ENCODE results near the gene TDRD12.
"Not testable (repeated sequence)": the region's sequence is repeated elsewhere in the genome, so short reads cannot be mapped to it uniquely, and the experiment has no call there.

The TDRD12 gene

DNA sequence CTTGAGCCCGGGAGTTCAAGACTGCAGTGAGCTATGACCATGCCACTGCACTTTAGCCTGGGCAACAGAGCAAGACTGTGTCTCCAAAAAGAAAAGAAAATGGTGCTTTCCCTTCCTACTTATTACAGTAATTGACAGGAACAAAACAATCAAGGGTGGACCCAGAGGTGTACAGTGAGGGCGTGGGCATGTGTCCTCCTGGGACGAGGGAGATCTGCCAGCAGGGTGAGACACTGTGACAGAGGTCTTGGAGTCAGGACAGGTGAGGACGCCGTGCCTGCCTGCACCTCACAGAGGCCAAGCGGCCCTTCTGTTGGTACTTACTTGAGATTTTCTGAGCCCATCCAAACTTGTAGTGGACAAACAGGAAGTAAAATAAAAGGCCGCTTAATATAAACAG lies 113.3 kb downstream of the TDRD12 start:
- DNase-seq (ENCODE audit: low spot score), result not testable (repeated sequence)

DNA sequence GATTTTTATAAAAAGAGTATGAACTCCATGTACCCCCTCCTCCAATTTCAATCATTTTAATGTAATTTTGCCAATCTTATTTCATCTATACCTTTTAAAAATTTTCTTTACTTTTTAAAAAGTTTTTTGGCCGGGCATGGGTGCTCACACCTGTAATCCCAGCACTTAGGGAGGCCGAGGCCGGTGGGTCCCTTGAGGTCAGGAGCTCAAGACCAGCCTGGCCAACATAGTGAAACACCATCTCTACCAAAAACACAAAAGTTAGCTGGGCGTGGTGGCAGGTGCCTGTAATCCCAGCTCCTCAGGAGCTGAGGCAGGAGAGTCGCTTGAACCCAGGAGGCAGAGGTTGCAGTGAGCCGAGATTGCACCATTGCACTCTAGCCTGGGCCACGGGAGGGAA lies 113.8 kb downstream of the TDRD12 start:
- DNase-seq (ENCODE audit: low spot score), result not testable (repeated sequence)

DNA sequence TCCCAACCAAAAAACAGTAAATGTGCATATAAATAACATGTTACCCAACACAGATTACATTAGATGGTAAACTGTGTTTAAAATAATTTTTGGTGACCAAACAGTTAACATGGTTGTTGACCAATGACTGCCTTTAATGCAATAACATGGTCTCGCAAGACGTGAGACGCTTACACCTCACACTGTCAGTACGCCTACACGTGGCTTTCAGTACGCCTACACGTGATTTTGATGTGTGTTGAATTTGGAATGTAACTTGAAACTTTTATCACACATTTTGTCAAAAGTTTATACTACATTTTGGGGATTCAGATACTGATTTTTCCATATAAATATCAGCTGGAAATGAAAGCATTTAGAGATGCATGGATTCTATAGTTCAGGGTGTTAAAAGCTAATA lies 118.0 kb downstream of the TDRD12 start:
- no peak for DNase-seq (ENCODE audit: low spot score)

DNA sequence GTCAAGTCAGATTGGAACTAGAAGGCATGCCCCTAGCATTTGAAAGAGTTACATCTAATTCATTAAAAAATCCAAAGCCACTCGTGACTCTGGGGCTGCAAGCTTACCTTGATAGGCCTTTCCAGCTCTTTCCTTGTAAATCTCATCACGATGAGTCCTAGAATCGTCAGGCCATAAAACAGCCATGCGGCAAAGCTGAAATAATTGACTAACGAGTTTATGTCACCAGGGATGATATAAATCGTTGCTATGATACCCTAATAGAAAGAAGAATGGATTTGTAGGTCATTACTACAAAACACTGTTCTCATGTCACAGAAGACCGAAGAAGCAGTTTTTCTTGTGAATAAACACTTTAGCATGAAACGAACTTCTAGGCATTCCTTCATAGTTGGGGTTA lies 122.5 kb downstream of the TDRD12 start:
- no peak for DNase-seq (ENCODE audit: low spot score)

DNA sequence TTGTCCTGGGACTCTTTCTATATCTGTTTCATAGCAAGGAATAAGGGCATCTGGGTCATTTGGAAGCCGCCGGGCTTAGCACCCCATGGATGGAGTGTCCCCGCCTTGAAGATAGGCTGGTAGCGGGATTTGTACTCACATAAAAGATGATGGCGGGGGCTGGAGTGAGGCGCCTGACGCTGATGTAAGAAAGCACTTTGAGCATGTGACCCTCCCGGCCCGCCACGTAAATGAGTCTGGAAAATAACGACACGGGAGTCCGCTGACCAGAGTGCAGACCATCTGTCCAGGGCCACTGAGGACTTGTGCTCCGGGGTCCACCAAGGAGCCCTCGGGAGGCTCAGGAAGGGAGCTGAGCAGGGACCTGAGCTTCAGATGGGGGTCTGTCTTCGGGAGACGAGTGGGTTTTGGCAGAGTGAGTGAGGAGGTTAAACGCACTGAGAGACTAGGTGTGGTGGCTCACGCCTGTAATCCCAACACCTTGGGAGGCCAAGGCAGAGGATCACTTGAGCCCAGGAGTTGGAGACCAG lies 124.2 kb downstream of the TDRD12 start:
- DNase-seq (ENCODE audit: low spot score), result no peak

DNA sequence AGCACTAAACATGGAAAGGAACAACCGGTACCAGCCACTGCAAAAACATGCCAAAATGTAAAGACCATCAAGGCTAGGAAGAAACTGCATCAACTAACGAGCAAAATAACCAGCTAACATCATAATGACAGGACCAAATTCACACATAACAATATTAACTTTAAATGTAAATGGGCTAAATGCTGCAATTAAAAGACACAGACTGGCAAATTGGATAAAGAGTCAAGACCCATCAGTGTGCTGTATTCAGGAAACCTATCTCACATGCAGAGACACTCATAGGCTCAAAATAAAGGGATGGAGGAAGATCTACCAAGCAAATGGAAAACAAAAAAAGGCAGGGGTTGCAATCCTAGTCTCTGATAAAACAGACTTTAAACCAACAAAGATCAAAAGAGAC lies 128.5 kb downstream of the TDRD12 start:
- DNase-seq (ENCODE audit: low spot score), result not testable (repeated sequence)

DNA sequence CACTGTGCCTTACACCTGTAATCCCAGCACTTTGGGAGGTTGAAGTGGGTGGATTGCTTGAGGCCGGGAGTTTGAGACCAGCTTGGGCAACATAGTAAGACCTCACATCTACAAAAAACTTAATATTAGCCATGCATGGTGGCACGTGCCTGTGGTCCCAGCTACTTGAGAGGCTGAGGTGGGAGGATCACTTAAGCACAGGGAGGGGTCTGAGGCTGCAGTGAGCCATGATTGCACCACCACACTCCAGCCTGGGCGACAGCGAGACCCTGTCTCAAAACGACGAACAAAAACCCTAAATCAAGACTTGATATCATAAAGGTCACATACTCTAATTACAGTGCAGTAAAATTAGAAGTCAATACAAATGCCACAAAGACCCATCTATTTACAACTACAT lies 132.6 kb downstream of the TDRD12 start:
- no peak for DNase-seq (ENCODE audit: low spot score)

DNA sequence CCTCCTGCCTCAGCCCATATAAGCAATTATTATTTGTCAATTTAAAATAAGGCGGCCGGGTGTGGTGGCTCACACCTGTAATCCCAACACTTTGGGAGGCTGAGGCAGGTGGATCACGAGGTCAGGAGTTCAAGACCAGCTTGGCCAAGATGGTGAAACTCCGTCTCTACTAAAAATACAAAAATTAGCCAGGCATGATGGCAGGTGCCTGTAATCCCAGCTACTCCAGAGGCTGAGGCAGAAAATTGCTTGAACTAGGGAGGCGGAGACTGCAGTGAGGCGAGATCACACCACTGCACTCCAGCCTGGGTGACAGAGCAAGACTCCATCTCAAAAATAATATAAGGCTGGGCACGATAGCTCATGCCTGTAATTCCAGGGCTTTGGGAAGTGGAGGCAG lies 137.3 kb downstream of the TDRD12 start:
- DNase-seq (ENCODE audit: low spot score), result not testable (repeated sequence)

DNA sequence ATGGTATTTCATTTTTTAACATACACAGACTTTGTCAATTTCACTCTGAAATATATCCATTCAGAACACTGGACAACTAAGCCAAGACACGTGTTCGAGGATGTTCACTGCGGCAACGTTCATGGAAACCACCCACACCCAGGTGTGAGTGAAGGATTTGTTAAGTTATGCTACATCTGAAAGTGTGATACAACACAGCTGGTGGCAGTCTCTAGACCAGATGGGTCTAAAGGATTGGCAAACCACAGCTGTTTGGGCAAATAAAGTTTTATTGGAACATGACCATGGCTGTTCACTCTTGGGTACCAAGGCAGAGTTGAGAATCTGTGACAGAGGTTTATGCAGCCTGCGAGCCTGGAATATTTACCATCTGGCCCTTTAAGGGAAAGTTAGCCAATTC lies 138.0 kb downstream of the TDRD12 start:
- no peak for DNase-seq (ENCODE audit: low spot score)

DNA sequence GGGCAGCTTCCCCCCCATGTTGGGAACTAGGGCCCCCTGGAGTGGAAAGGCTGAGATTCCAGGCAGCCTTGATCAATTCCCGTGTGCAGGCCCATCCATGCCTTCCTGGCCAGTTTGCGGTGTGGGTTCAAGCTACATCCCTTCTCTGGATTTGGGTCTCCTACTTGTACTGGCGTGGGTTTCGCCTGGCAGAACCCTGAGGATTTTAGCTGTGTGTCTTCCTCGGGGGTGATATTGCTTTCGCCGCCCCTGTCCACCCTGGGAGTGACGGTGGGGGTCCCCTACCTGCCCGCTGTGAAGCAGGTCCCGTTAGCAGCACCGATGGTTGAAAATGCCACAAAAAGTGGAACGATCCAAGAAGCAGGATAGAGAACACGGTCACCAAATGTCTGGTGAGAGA lies 138.6 kb downstream of the TDRD12 start:
- no peak for DNase-seq (ENCODE audit: low spot score)

DNA sequence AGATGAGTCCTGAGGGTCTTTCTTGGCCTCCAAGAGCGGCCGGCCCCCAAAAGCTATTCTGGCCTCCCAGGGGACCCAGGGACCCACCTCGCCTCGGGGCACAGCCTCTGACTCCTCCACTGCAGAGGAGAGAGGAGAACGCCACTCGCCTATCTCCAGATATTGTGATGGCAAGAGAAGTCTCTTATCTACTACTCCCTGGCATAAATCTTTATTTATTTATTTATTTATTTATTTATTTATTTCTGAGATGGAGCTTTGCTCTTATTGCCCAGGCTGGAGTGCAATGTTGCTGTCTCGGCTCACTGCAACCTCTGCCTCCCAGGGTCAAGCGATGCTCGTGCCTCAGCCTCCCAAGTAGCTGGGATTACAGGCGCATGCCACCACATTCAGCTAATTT lies 139.0 kb downstream of the TDRD12 start:
- no peak for DNase-seq (ENCODE audit: low spot score)

DNA sequence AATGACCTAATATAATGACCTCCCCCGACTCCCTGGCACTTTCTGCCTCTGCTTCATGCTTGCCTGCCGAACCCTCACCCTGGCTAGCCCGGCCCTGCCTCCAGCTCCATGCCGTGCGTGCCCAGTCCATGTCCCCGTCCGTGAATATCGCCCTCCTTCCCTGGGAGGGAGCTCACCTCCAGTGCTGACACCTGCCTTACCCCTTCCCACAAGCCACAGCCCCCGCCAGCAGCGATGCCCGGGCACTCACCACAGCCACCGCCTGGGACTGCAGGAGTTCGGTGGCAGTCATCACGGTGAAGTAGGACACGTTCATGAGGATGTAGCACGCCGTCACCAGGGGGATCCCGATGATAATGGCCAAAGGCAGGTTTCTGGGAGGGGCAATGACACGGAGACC lies 140.0 kb downstream of the TDRD12 start:
- DNase-seq (ENCODE audit: low spot score), result no peak

DNA sequence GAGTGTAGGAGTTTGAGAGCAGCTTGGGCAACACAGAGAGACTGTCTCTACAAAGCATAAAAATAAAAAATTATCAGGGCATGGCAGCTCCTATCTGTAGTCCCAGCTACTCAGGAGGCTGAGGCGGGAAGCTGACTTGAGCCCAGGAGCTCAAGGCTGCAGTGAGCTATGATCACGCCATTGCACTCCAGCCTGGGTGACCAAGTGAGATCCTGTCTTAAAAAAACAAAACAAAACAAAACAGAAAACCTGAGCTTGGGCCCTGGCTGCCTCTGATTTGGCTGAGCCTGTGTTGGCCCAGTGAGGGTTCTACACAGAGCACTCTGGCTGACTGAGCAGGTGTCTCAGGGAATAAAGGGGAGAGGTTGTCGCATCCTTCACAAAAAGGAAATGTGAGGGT lies 142.0 kb downstream of the TDRD12 start:
- DNase-seq (ENCODE audit: low spot score), result no peak

DNA sequence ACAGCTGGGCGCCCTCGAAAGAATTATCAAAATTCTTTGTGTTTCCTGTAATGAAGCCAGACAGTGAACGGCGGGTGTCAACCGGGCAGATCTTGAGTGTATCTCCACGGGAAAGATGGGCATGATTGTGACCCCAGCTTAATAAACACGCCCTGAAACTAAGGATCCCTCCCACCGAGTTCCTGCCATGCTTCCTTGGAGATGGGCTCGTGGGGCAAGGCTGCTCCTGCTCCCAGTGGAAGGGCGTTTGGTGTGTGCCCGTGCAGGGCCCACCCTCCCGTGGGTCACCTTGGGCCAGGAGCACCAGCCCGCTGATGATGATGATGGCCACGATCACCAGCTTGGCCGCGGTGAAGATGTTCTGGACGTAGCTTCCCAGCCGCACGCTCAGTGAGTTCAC lies 142.6 kb downstream of the TDRD12 start:
- no peak for DNase-seq (ENCODE audit: low spot score)

DNA sequence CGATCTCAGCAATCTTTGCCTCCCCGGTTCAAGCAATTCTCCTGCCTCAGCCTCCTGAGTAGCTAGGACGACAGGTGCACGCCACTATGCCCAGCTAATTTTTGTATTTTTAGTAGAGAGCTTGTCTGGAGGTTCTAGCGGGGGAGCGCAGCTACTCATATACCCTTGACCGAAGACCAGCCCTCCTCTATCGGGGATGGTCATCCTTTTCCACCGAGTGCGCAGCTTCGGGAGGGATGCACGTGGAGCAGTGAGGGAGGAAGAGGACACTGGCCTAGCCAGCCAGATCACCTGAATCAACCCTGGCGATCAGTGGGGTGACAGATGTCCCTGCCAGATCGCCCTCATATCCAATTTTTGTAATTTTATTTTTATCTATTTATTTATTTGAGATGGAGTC lies 143.2 kb downstream of the TDRD12 start:
- no peak for DNase-seq (ENCODE audit: low spot score)

DNA sequence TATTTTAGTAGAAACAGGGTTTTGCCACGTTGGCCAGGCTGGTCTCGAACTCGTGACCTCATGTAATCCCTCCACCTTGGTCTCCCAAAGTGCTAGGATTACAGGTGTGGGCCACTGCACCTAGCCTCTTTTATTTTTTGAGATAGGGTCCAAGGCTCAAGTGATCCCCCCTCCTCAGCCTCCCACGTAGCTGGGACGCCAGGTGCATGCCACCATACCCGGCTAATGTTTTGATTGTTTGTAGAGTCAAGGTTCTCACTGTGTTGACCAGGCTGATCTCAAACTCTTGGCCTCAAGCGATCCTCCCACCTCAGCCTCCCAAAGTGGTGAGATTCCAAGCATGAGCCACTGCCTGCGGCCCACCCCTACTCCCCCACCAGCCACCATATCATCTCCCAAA lies 143.7 kb downstream of the TDRD12 start:
- no peak for DNase-seq (ENCODE audit: low spot score)

DNA sequence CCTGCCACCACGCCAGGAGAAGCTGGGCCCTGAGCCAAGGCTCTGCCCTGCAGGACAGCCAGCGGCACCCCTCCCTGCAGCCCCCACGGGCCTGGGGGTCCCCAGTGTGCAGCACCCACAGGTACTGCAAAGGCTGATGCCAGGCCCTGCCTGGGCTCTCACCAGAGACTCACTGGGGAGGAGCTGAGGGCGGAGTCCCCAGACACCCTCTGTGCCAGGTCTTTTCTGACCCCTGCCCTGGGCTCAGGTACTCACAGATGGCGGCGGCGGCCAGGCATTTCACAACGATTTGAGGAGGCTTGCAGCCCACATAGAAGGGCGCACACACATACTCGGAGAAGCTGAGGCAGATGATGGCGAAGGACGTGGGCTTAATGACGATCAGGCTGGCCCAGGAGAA lies 144.3 kb downstream of the TDRD12 start:
- DNase-seq (ENCODE audit: low spot score), result no peak

DNA sequence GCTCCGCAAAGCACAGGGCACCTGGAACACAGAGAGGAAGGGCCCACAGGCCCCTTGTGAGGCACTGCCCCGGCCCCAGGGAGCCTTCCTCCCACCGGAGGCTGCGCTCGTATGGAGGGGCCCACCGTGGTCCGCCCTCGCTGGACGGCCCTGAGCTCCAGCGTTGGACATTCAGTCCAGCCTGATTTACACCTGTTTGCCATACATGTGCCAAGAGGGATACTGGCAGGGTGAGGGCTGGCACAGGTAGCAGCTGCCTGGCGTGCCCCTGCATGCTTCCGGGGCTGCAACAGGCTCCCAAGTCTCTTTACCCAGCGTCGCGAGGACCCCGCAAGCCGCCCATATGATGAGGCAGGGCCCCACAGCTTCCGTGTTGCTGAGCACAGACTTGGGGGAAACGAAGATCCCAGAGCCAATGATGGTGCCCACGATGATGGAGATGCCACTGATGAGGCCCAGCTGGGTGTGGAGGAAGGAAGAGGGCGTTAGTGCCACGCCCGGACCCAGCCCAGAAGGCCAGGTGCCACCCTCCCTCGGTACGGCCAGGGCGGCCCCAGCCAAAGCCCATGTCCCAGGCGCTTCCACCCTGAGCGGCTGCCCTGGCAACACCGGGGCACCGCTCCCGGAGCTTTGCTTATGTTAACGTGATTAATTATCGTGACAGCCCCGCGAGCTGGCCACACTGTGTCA lies 144.9 kb downstream of the TDRD12 start:
- no peak for DNase-seq (ENCODE audit: low spot score)

DNA sequence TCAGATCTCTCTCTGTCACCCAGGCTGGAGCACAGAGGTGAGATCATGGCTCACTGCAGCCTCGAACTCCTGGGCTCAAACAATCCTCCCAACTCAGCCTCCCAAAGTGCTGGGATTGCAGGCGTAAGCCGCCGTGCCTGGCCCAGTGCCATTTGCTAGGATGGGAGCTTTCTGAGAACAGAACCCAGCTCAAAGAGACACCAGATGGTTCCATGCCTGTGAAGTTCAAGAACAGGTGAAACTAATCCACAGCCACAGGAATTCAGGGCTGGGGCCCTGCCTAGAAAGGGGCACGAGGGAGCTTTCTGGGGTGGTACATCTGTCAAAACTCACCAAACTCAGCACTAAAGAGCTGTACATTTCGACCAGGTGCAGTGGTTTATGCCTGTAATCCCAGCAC lies 145.8 kb downstream of the TDRD12 start:
- no peak for DNase-seq (ENCODE audit: low spot score)

DNA sequence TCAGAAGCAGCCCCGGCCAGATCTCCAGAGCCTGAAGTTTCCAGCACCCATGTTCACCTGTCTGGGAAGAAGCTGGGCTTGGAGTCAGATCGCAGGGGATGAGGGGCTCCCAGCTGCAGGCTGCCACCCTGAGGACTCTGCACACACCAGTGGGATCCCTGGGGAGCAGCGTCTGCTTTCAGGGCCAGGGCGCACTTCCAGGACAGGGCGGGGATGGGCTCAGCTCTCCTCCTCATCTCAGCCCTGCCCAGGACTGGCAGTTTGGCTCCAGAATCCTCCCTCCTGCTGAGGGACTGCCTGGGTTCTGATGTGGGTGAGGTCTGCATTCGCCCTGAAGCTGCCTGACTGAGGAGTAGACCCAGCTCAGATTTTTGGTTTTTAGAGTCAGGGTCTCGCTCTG lies 146.5 kb downstream of the TDRD12 start:
- DNase-seq (ENCODE audit: low spot score), result no peak

DNA sequence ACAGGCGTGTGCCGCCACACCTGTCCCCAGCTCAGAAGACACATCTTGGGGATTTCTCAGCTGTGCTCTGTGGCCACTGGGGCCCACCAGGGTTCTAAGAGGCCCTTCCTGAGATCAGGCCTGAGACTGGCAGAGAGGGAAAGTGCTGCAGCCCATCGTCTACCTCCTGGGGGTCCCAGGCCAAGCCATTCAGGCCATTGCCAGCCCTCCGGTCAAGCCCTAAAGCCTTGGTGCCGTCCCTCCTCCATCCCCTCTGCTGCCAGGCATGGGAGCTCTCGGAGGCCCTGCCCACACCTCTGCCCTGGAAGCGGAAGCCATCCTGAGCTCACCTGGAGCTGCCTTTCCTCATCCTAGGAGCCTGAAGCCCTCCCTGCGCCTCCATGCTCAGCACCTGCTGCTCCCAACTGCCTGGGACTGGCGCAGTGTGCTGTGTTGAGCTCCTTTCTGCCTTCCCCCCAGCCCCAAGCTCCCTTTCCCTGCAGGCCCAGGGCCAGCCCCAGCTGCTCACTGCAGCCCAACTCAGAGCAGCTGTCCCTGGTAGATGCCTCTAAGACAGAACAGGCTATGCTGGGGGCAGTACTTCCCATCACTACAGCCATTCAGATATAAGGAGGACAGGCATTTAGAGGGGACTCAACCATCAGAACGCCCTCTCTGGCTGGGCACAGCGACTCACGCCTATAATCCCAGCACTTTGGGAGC lies 147.1 kb downstream of the TDRD12 start:
- no peak for DNase-seq (ENCODE audit: low spot score)

DNA sequence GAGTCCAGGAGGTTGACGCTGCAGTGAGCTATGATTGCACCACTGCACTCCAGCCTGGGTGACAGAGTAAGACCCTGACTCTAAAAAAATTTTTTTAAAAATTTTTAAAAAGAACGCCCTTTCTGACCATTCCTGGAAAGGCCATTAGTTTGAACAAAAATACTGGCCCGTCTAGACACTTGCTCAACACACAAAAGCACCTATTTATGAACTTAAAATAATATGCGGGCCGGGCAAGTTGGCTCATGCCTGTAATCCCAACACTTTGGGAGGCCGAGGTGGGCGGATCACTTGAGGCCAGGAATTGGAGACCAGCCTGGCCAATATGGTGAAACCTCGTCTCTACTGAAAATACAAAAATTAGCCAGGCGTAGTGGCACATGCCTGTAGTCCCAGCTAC lies 147.9 kb downstream of the TDRD12 start:
- DNase-seq (ENCODE audit: low spot score), result not testable (repeated sequence)

DNA sequence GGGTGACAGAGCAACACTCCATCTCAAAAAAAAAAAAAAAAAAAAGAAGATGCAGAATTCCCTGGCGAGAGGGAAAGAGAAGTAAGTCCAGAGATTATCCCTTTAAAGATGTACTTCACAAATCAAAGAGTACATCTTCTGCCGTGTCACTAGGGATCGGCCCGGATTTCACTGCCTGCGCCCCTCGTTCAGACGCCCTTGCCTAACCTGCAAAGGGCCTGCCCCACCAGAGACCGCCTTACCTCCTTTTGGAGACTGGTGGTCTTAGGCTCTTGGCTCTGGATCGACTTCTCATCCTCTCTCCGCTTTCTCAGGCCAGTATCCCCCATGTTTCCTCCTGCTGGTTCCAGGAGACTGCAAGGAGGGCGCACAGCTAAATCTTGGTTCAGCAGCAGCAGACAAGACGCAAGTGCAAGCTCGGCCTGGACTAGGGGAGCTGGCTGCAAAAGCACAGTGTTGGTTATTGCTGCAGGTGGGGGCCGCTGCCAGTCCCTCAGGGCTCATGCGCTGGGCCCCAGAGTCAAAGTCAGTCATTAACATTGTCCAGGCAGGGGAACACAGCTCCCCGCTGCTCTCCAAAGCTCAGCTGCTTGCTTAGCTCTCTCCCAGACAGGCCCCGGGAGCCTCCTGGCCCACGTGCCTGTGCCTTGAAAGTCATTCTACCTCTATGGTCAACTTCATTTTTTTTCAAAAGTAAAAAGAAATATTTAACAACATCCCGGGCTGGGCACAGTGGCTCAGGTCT lies 148.8 kb downstream of the TDRD12 start:
- DNase-seq (ENCODE audit: low spot score), result no peak
